ENCODE data around the gene PDP2. TPM values are rescaled to one million over a fixed set of nuclear protein-coding genes. Genes with fewer than 3 reads are reported as not detected.

PDP2 gene
- total RNA-seq, 2 donors from 2014 or later, result 28.0 to 35.0 TPM

DNA sequence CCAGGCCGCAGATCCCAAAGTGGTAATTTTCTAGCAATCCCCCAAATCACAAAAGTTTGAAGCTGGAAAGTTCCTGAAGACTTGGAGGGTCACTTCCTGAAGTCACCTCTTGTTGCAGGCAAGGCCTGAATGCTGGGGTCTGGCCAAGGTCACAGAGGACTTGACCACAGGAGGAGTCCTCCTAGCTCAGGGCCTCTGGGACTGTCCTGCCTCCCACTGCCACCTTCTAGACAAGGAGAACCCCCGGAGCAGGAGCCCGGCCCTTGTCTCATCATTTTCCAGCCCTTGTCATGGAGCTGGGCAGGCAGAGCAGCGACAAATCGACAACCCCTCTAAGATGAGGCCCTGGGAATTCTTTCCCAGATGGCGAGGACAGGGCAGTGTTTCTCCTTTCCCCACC is 38.0 kb downstream of the PDP2 start:
- H3K9me3 Mint-ChIP-seq, result no peaks in the 10 kb centered on the region
- peaks cover 2 to 6% of the 10 kb centered on the region in 2 donors for H3K27me3 Mint-ChIP-seq
- H3K36me3 Mint-ChIP-seq, result no peaks in the 10 kb centered on the region
- no peak overlapping the region for H3K4me3 Mint-ChIP-seq
- no peak overlapping the region for H3K27ac Mint-ChIP-seq
- H3K4me1 Mint-ChIP-seq (ENCODE audit: low read depth in 2 of 2), result peaks cover 0 to 2% of the 10 kb centered on the region in 2 donors
- no peak for ATAC-seq
- no peak for DNase-seq (ENCODE audit: low spot score)

DNA sequence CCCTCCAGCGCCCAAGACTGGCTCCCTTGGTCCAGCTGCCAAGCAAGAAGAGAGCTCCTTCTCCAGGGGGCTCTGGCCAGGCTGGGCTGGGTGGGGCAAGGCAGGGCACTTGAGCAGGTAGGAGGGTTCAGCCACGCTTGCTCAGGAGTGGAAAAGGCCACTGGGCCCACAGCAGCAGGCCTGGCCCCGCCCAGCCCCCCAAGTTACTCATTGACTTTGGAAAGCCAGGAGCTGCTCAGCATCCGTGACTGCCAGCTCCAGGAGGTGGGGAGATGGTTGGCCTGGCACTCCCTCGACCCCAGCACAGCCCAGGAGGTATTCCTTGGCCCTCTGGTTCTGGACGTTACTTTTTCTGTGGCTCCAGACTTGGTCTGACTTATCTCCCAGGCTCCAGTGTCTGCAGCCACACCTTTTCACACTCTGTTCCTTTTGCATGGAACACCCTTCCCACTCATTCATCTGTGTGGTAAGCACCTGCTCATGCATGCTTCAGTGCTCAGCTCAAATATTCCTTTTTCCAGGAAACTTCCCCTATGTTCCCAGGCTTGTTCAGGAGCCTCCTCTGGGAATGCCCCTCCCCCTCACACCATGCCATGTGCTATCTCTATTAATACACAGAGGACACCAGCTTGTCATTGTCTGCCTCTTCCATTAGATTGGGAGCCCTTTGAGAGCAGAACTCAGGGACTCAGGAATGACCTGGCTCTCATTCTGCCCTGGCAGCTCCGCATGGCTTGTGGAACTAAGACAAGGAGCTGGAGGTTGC is 38.7 kb downstream of the PDP2 start, which contains the start of gene CDH16:
CDH16 (minus strand) TSS at position 83 of the 766 bp plus-strand sequence. CDS start 820 bp downstream, outside the sequence.
- Mint-ChIP-seq H3K4me3 (no peak within 1 kb of the TSS), H3K27ac (no peak within 1 kb of the TSS), H3K27me3 (peaks cover 8 to 12% of the 10 kb centered on the region in 2 donors)

DNA sequence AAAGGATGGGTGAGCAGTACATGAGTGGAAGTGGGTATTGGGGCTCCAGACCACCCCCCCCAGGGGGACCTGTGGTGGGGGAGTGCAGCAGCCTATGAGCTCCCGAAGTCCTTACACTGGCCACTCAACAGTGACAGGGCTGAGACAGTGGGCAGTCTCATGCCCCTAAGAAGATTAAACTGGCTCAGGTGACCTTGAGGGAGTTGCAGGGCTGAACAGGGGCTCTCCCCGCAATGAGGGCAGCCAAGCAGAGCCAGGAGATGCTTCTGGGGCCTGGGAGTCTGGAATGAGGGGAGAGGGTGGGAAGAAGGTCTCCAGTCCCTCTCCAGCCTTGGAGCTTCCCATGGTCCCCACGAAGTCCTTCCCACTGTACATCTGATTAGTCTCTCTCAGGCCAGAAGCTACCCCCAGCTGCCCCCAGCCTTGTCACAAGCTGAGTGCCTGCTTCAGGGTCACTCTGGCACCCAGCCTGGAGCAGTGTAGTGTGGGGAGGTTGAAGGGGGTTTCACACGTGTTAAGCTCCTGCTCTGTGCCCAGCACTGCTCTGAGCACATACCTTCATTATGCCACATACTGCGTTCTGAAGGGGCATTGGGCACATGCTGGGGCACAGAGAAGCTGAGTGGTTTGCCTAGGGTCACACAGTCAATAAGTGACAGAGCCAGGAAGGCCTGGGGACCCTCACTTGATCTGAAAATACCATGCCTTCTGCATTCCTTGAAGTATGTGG is 39.4 kb downstream of the PDP2 start:
- ATAC-seq (no peak), DNase-seq (ENCODE audit: low spot score) (no peak)
- peaks cover 9 to 12% of the 10 kb centered on the region in 2 donors for H3K27me3 Mint-ChIP-seq
- H3K36me3 Mint-ChIP-seq, result no peaks in the 10 kb centered on the region
- H3K4me3 Mint-ChIP-seq, result no peak overlapping the region
- H3K4me1 Mint-ChIP-seq (ENCODE audit: low read depth in 2 of 2), result peaks cover 0 to 8% of the 10 kb centered on the region in 2 donors
- no peak overlapping the region for H3K27ac Mint-ChIP-seq
- no peaks in the 10 kb centered on the region for H3K9me3 Mint-ChIP-seq

More for the DNA sequence above, 38.7 kb downstream of the PDP2 start, which contains the start of gene CDH16:
- Mint-ChIP-seq H3K4me1 (ENCODE audit: low read depth in 2 of 2) (peaks cover 0 to 8% of the 10 kb centered on the region in 2 donors), H3K9me3 (no peaks in the 10 kb centered on the region), H3K36me3 (no peaks in the 10 kb centered on the region)
- ATAC-seq (no peak), DNase-seq (ENCODE audit: low spot score) (no peak)

DNA sequence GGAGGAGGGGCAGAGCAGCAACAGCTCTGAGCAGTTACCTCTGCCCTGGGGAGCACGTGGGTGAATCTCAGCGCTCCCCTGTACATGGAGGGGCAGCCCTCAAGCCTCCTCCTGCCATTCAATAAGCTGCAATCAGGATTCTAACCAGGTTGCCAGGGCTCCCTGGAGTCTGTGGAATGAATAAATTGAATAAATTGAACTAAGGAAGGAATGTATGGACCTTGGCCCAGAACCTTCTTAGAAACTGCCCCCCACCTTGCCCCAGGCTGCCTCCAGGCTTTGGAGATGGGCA is 39.9 kb downstream of the PDP2 start:
- Mint-ChIP-seq H3K27me3 (peaks cover 9 to 12% of the 10 kb centered on the region in 2 donors), H3K36me3 (no peaks in the 10 kb centered on the region), H3K4me3 (no peak overlapping the region), H3K4me1 (ENCODE audit: low read depth in 2 of 2) (peaks cover 0 to 9% of the 10 kb centered on the region in 2 donors), H3K27ac (no peak overlapping the region), H3K9me3 (no peaks in the 10 kb centered on the region)
- DNase-seq (ENCODE audit: low spot score) (no peak), ATAC-seq (no peak)

DNA sequence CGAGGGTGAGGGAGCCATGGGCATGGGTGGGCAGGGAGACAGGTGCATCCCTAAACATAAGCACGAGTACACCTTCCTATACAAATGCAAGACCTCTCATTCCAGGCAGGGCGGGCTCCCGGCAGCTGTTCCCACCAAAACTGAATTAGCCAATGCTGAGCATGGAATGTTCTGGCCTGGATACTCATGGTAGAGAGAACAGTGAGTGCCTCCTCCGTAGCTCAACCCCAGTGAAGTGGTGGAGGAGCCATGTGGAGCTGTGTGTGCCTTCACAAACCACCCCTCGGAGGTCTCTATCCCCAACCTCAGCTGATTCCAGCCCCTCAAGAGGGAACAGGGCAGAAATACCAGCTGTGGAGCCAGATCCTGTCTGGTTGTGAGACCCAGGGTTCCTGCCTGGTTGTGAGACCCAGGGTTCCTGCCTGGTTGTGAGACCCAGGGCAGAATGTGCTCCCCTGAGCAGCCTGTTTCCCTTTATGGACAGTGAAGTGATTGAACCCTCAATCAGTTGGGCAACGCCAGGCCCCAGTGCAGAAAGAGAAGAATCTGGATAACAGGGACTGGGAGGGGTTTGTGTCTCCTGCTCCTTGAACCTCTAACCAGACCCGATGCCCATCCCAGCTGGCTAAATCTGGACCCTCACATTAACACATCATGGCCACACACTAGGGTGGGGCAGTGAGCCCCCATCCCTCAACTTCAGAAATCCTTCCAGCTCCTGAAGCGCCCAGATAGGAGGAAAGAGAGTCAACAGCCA is 40.8 kb downstream of the PDP2 start:
- H3K4me1 Mint-ChIP-seq (ENCODE audit: low read depth in 2 of 2), result peaks cover 0 to 16% of the 10 kb centered on the region in 2 donors
- H3K36me3 Mint-ChIP-seq, result no peaks in the 10 kb centered on the region
- DNase-seq (ENCODE audit: low spot score) (no peak), ATAC-seq (no peak)
- H3K27ac Mint-ChIP-seq, result no peak overlapping the region
- H3K27me3 Mint-ChIP-seq, result peaks cover 9 to 12% of the 10 kb centered on the region in 2 donors
- no peaks in the 10 kb centered on the region for H3K9me3 Mint-ChIP-seq
- no peak overlapping the region for H3K4me3 Mint-ChIP-seq

DNA sequence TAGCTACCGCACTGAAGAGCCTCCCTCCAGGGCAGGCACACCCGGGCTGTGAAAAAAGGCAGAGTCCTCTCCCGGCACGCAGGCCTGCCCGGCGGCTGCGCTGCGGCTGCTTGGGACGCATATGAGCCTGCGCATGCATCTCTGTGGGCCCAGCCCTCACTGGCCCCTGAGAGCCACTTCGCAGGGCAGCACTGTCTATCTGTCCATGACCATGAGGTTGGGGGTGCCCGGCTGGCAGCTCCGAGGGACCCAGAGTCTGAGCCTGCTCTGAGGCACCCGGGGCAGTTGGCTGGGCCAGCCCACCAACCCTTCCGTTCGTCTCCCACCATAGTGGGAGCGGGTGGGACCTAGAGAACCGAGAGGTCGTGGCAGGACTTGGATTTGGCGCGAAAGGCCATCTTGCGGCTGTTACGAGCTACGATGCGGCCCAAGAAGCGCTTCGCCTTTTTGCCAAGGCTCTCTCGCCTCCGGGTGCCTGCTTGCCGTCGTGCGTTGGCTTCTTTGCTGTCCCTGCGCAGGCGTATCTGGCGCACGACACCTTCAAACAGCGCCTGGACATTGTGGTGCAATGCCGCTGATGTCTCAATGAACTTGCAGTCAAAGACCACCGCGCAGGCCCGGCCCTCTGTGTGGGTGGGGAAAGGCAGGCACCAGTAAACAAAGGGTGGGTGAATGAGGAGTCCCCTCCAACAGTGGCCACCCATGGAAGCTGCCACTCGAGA is 41.6 kb downstream of the PDP2 start:
- Mint-ChIP-seq H3K36me3 (no peaks in the 10 kb centered on the region), H3K27me3 (peaks cover 9 to 12% of the 10 kb centered on the region in 2 donors), H3K4me1 (ENCODE audit: low read depth in 2 of 2) (peaks cover 0 to 19% of the 10 kb centered on the region in 2 donors), H3K27ac (no peak overlapping the region), H3K4me3 (no peak overlapping the region), H3K9me3 (no peaks in the 10 kb centered on the region)
- DNase-seq (ENCODE audit: low spot score), result no peak
- ATAC-seq, result no peak

DNA sequence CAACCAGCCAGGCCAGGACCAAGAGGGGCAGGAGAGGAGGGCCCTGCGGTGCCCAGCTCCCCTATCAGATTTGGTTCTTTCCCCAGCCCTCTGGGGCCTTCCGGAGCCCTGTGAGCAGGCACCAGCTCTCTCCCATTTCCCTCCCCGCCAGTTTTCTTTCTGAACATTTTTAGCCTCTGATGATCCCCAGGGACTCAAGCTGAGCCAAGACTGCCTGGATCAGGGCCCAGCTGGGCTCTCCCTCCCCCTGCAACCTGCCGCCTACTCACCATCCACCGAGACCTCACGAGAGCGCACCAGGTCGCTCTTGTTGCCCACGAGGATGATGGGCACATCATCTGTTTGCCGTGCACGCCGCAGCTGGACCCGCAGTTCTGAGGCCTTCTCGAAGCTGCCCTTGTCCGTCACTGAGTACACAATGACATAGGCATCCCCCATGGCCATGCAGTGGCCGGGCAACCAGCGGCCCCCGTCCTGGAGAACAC is 43.0 kb downstream of the PDP2 start:
- Mint-ChIP-seq H3K27me3 (peaks cover 9 to 12% of the 10 kb centered on the region in 2 donors), H3K9me3 (no peaks in the 10 kb centered on the region), H3K4me3 (no peak overlapping the region), H3K27ac (no peak overlapping the region), H3K4me1 (ENCODE audit: low read depth in 2 of 2) (peaks cover 5 to 32% of the 10 kb centered on the region in 2 donors), H3K36me3 (no peaks in the 10 kb centered on the region)
- DNase-seq (ENCODE audit: low spot score) (no peak), ATAC-seq (no peak)

DNA sequence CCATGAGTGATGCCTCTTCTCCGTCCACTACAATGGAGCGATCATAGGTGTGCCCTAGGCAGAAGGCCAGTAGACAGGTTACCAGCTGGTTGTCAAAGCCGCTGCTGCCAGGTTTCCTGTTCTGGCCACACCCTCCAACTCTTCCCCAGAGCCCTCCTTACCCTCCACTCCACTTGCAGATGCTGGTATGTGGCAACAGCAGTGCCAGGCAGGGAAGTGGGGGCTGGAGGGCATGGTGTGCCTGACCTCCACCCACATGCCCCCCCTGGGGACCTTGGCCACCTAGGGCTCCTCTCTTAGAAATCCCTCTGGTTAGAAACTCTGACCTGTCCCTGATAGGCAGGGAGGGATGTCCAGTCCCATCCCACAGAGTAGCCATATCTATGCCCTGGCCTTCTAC is 43.6 kb downstream of the PDP2 start:
- Mint-ChIP-seq H3K27ac (no peak overlapping the region), H3K4me3 (no peak overlapping the region), H3K4me1 (ENCODE audit: low read depth in 2 of 2) (peaks cover 10 to 34% of the 10 kb centered on the region in 2 donors)

DNA sequence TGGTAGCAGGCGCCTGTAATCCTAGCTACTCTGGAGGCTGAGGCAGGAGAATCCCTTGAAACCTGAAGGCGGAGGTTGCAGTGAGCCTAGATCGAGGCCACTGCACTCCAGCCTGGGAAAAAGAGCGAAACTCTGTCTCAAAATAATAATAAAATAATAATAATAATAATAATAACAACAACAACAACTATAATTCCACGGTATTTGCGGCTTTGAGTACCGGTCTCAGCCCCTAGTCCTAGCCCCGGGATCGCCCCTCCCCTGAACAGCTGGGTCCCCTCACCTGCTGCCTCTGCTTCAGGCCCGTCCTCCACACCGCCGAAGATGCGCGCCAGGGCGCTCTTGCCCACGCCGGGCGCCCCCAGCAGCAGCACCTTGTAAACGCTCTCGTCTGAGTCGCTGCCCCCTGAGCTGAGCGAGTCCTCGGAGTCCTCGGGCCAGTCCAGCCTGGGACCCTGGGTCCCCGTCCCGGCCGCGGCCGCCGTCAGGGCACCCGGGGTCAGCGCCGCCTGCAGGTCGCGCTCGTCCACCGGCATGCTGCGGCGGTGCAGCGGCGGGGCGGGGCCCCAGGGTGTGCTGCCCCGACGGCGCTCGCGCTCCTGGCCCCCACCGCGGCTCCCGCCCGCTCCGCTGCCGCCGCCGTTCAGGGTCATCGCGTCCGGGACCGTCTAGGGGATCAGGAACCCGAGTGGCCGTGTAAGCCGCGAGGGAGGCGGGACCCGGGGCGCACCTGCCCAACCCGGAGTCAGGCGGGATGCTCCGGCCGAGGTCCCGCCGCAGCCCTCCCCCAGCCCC is 44.4 kb downstream of the PDP2 start:
- no peaks in the 10 kb centered on the region for H3K36me3 Mint-ChIP-seq
- peaks cover 9 to 12% of the 10 kb centered on the region in 2 donors for H3K27me3 Mint-ChIP-seq
- peaks cover 10 to 34% of the 10 kb centered on the region in 2 donors for H3K4me1 Mint-ChIP-seq (ENCODE audit: low read depth in 2 of 2)
- no peaks in the 10 kb centered on the region for H3K9me3 Mint-ChIP-seq
- peak overlapping the region; percentile 68 for H3K4me3 Mint-ChIP-seq
- ATAC-seq, result peak; percentile 72 to 86
- H3K27ac Mint-ChIP-seq, result no peak overlapping the region
- DNase-seq (ENCODE audit: low spot score), result peak; percentile 71

More for the DNA sequence above, 43.6 kb downstream of the PDP2 start:
- ATAC-seq (no peak), DNase-seq (ENCODE audit: low spot score) (no peak)
- Mint-ChIP-seq H3K36me3 (no peaks in the 10 kb centered on the region), H3K9me3 (no peaks in the 10 kb centered on the region), H3K27me3 (peaks cover 9 to 12% of the 10 kb centered on the region in 2 donors)

DNA sequence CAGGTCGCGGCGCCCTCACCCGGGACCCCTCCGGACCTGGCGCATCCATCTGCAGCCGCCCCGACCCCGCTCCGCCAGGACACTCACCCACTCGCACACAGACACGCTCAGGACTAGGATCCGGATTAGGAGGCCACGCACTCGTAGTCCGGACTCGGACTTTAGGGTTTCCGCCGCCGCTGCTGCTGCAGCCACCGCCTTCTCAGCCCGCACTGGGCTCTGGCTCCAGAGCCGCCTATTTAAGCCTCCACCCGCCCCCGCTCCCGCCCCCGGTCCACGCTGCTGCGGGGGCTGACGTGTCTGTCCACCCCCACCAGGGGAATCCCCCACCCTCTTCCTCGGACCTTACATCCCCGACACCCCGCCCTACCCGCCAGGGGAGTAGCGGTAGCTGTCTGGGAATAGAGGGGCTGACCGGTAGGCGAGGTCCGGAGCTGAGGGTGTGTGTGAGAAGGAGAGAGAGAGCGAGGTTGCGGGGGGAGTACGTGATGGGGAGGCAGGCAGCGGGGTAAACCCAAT is 45.1 kb downstream of the PDP2 start, which contains the start of gene RRAD:
RRAD (minus strand) TSS at position 214 of the 519 bp plus-strand sequence. CDS start 356 bp downstream, outside the sequence.
- Mint-ChIP-seq H3K36me3 (no peaks in the 10 kb centered on the region), H3K9me3 (no peaks in the 10 kb centered on the region), H3K27me3 (peaks cover 9 to 12% of the 10 kb centered on the region in 2 donors), H3K4me1 (ENCODE audit: low read depth in 2 of 2) (peaks cover 10 to 34% of the 10 kb centered on the region in 2 donors), H3K4me3 (peak within 1 kb of the TSS; percentile 68), H3K27ac (peak within 1 kb of the TSS in 1 of 2 donors; percentile 62)
- peak; percentile 35 to 60 for ATAC-seq
- peak; percentile 70 for DNase-seq (ENCODE audit: low spot score)

DNA sequence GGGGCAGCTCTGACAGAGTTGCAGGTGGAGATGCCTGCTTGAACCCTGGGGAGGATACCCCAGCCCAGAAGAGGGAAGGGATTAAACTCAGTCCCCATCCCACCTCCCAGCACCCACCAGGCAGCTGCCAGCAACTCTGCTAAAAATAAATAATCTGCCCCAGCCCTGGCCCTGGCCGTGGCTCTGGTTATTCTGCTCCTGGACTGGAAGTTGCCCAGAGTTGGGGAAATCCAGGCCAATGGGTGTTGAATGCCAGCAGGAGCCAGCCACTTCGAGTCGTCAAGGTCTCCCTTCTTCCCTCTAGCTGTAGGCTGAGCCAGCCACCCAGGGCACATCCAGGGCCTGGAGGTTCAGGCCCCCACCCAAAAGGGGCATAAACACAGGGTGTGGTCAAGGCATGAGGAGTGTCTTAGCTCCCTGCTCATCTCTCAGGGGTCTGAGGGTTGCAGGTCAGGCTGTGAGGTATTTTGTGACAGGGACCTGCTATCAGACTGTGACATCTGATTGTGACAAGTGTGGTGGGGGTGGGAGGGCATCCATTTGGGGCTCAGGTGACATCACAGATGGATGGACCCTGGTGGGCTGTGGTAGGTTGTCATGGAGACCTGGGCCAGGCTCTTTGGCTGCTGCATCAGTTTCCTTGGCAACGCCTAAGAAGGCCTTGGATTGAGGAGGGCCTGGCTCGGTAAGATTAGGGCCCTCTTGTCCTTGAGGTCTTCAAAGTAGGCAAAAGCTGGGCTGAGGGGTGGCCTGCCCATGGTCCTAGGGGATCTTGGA is 46.0 kb downstream of the PDP2 start:
- Mint-ChIP-seq H3K36me3 (no peaks in the 10 kb centered on the region), H3K4me1 (ENCODE audit: low read depth in 2 of 2) (peaks cover 10 to 34% of the 10 kb centered on the region in 2 donors), H3K27ac (peak overlapping the region in 1 of 2 donors; percentile 62), H3K27me3 (peaks cover 9% of the 10 kb centered on the region in 2 donors), H3K9me3 (no peaks in the 10 kb centered on the region), H3K4me3 (no peak overlapping the region)
- DNase-seq (ENCODE audit: low spot score), result no peak
- ATAC-seq, result no peak

Data from natural killer cell treated with Interleukin-12 subunit alpha and Interleukin-12 subunit beta and Interleukin-15 and Interleukin-18, amount 100 ng/mL, for 72 hours (primary cell).